H1 (cell line): ENCODE data around the gene ANKRD2. TPM values are rescaled to one million over a fixed set of nuclear protein-coding genes. Genes with fewer than 3 reads are reported as not detected.

ENCODE experiments used
- CTCF ChIA-PET: fragments of 300-600 bp; sonication (Branson Sonifier 250); formaldehyde crosslinking; loops from one replicate; lab custom pipeline; 2021; ENCODE audit not compliant: partially characterized antibody; lab: Charles Lee
- POLR2A ChIA-PET: fragments of 300-600 bp; sonication (Branson Sonifier 250); formaldehyde crosslinking; loops from one replicate; lab custom pipeline; 2021; ENCODE audit warnings: inconsistent platforms; ENCODE audit not compliant: partially characterized antibody; lab: Charles Lee
- DNase-seq, 2 experiments: peaks; one replicate each; pipeline versions ENCODE4 v3.0.0 to v3.0.0-alpha.2; 2010 to 2022; ENCODE audit warnings: low spot score in 2 of 2, low read depth in 1 of 2, mixed read lengths in 1 of 2
- FAIRE-seq: peaks from 2 replicates; lab custom pipeline; 2011; peaks lifted over from hg19 to GRCh38; lab: Jason Lieb, UNC
- H2AFZ ChIP-seq: 2 replicates; pipeline ENCODE4 v1.8.1; 2012; ENCODE audit warnings: low read length, inconsistent platforms
- H2AK5ac ChIP-seq: 2 replicates; pipeline ENCODE4 v1.6.1; 2013; ENCODE audit warnings: low read depth, low read length
- H2BK120ac ChIP-seq: replicated peaks from 2 replicates; pipeline ENCODE3; 2013; ENCODE audit warnings: low read depth, low read length, inconsistent platforms
- H2BK12ac ChIP-seq: 2 replicates; pipeline ENCODE4 v1.6.1; 2013; ENCODE audit warnings: low read depth, low read length
- H2BK15ac ChIP-seq: 2 replicates; pipeline ENCODE4 v1.6.1; 2013; ENCODE audit warnings: low read length
- H2BK20ac ChIP-seq: 2 replicates; pipeline ENCODE4 v1.6.1; 2013; ENCODE audit warnings: low read length
- H2BK5ac ChIP-seq: 2 replicates; pipeline ENCODE4 v1.6.1; 2013; ENCODE audit warnings: low read depth, low read length
- H3K14ac ChIP-seq: 2 replicates; pipeline ENCODE4 v1.6.1; 2013; ENCODE audit warnings: inconsistent platforms; ENCODE audit not compliant: insufficient read length
- H3K18ac ChIP-seq: 2 replicates; pipeline ENCODE4 v1.6.1; 2013; ENCODE audit warnings: low read length; ENCODE audit errors: extremely low read depth
- H3K23ac ChIP-seq: 2 replicates; pipeline ENCODE4 v1.6.1; 2013; ENCODE audit warnings: inconsistent platforms; ENCODE audit not compliant: insufficient read length
- H3K23me2 ChIP-seq: 2 replicates; pipeline ENCODE4 v1.6.1; 2013; ENCODE audit warnings: low read depth, low read length
- H3K27ac ChIP-seq: 2 replicates; pipeline ENCODE4 v1.6.1; 2011; ENCODE audit warnings: low read depth, low read length, inconsistent platforms
- H3K27me3 ChIP-seq, 4 experiments: replicated peaks in 1 of 4; 1 replicate in 1 of 4; 2 replicates in 3 of 4; pipeline versions ENCODE4 v1.6.1 to v1.8.1; 2011 to 2013; ENCODE audit warnings: low read length in 3 of 4, mild to moderate bottlenecking in 3 of 4, inconsistent platforms in 2 of 4, mixed read lengths in 2 of 4, moderate library complexity in 1 of 4; ENCODE audit not compliant: control insufficient read depth in 3 of 4, insufficient read depth in 3 of 4; ENCODE audit errors: extremely low read depth in 1 of 4
- H3K36me3 ChIP-seq, 4 experiments: 2 replicates each; pipeline versions ENCODE4 v1.6.1 to v1.8.1; 2011 to 2013; ENCODE audit warnings: mild to moderate bottlenecking in 4 of 4, low read length in 3 of 4, moderate library complexity in 2 of 4, control low read depth in 1 of 4, inconsistent platforms in 1 of 4; ENCODE audit not compliant: insufficient read depth in 4 of 4, control insufficient read depth in 2 of 4
- H3K4ac ChIP-seq: replicated peaks from 2 replicates; pipeline ENCODE3; 2013; ENCODE audit warnings: low read length, low read depth, mixed read lengths, inconsistent platforms; ENCODE audit not compliant: insufficient read length
- H3K4me1 ChIP-seq, 4 experiments: replicated peaks in 1 of 4; 1 replicate in 1 of 4; 2 replicates in 3 of 4; pipeline versions ENCODE4 v1.6.1 to v1.8.1; 2011 to 2013; ENCODE audit warnings: low read length in 3 of 4, inconsistent platforms in 2 of 4, mixed read lengths in 1 of 4; ENCODE audit not compliant: insufficient read depth in 4 of 4, control insufficient read depth in 3 of 4
- H3K4me2 ChIP-seq, 2 experiments: 2 replicates each; pipeline versions ENCODE4 v1.6.1 to v1.8.1; 2011 to 2013; ENCODE audit warnings: low read depth in 2 of 2, low read length in 2 of 2, control low read depth in 1 of 2, inconsistent platforms in 1 of 2, mild to moderate bottlenecking in 1 of 2; ENCODE audit not compliant: insufficient read depth in 1 of 2
- H3K4me3 ChIP-seq, 4 experiments: fragments of 200-600, 300-600 bp in 1 of 4; sonication (generic), shearing (Covaris generic), sonication (Bioruptor Twin) in 1 of 4; 2 replicates each; pipeline versions ENCODE4 v1.5.1 to v1.8.1; 2011 to 2016; ENCODE audit warnings: low read length in 4 of 4, low read depth in 3 of 4, control low read depth in 2 of 4, inconsistent platforms in 2 of 4, mild to moderate bottlenecking in 2 of 4, mixed read lengths in 1 of 4, moderate library complexity in 1 of 4; ENCODE audit not compliant: insufficient read depth in 2 of 4; ENCODE audit errors: extremely low read depth in 1 of 4
- H3K56ac ChIP-seq: replicated peaks from 2 replicates; pipeline ENCODE3; 2013; ENCODE audit warnings: low read depth, mild to moderate bottlenecking, mixed read lengths, low read length, inconsistent platforms; ENCODE audit not compliant: insufficient read length
- H3K79me1 ChIP-seq: 2 replicates; pipeline ENCODE4 v1.6.1; 2013; ENCODE audit warnings: low read depth, low read length, control low read depth
- H3K79me2 ChIP-seq, 2 experiments: 2 replicates each; pipeline versions ENCODE4 v1.6.1 to v1.8.1; 2012 to 2013; ENCODE audit warnings: low read length in 2 of 2, mild to moderate bottlenecking in 2 of 2, inconsistent platforms in 1 of 2; ENCODE audit not compliant: insufficient read depth in 2 of 2, control insufficient read depth in 1 of 2
- H3K9ac ChIP-seq, 4 experiments: replicated peaks in 1 of 4; 1 replicate in 1 of 4; 2 replicates in 3 of 4; pipeline versions ENCODE4 v1.6.1 to v1.8.1; 2011 to 2013; ENCODE audit warnings: low read depth in 3 of 4, low read length in 3 of 4, control low read depth in 2 of 4, mild to moderate bottlenecking in 2 of 4, moderate library complexity in 2 of 4, inconsistent platforms in 1 of 4; ENCODE audit errors: extremely low read depth in 1 of 4
- H3K9me3 ChIP-seq, 2 experiments: 2 replicates each; pipeline versions ENCODE4 v1.6.1 to v1.8.1; 2012 to 2013; ENCODE audit warnings: mild to moderate bottlenecking in 2 of 2, moderate library complexity in 2 of 2, control low read depth in 1 of 2, inconsistent platforms in 1 of 2, low read depth in 1 of 2, low read length in 1 of 2, mixed read lengths in 1 of 2; ENCODE audit not compliant: insufficient read depth in 2 of 2
- H4K20me1 ChIP-seq, 2 experiments: replicated peaks in 1 of 2; 2 replicates each; pipeline versions ENCODE3 to v1.8.1; 2011 to 2013; ENCODE audit warnings: inconsistent platforms in 2 of 2, low read length in 2 of 2, mild to moderate bottlenecking in 1 of 2; ENCODE audit not compliant: insufficient read depth in 2 of 2, control insufficient read depth in 1 of 2
- H4K5ac ChIP-seq: 2 replicates; pipeline ENCODE4 v1.6.1; 2013; ENCODE audit warnings: low read length, low read depth, mixed read lengths, inconsistent platforms; ENCODE audit not compliant: insufficient read length
- H4K8ac ChIP-seq: 2 replicates; pipeline ENCODE4 v1.8.0; 2013; ENCODE audit warnings: mild to moderate bottlenecking, moderate library complexity, low read length, inconsistent platforms; ENCODE audit not compliant: insufficient read depth; ENCODE audit errors: extremely low read depth
- H4K91ac ChIP-seq: replicated peaks from 2 replicates; pipeline ENCODE3; 2013; ENCODE audit warnings: low read length, mixed read lengths, inconsistent platforms; ENCODE audit not compliant: insufficient read length
- CBX8 ChIP-seq: fragments of 300-800, 300-1000 bp; sonication (generic); IDR thresholded peaks from 2 replicates; pipeline ENCODE4 v1.7.1; 2016; ENCODE audit warnings: low read depth, low read length, borderline replicate concordance
- CTBP2 ChIP-seq: IDR thresholded peaks from 2 replicates; pipeline ENCODE4 v1.7.0; 2011; ENCODE audit warnings: borderline replicate concordance, mild to moderate bottlenecking, moderate library complexity, mixed read lengths, low read length; ENCODE audit not compliant: insufficient read depth, insufficient read length
- GABPA ChIP-seq: IDR thresholded peaks from 2 replicates; pipeline ENCODE4 v1.6.1; 2011; ENCODE audit warnings: mild to moderate bottlenecking, low read length, moderate library complexity, borderline replicate concordance; ENCODE audit not compliant: insufficient read depth
- MAFK ChIP-seq: IDR thresholded peaks from 2 replicates; pipeline ENCODE4 v1.6.1; 2012; ENCODE audit warnings: low read depth, mild to moderate bottlenecking, improper control_type of control experiment, low read length
- POLR2A ChIP-seq, 2 experiments: IDR thresholded peaks; 1 replicate in 1 of 2; 2 replicates in 1 of 2; pipeline ENCODE4 v1.6.1; 2011; ENCODE audit warnings: low read depth in 2 of 2, low read length in 2 of 2, mild to moderate bottlenecking in 2 of 2; ENCODE audit errors: control extremely low read depth in 1 of 2
- WGBS, 2 experiments: shearing (Covaris generic) in 1 of 2; methylation state at CpG; one replicate each; pipeline versions ENCODE4 v1.1.6 to v1.1.7; 2013 to 2015; ENCODE audit warnings: low lambda C conversion rate in 2 of 2, mixed read lengths in 2 of 2, inconsistent platforms in 1 of 2, low coverage in 1 of 2, missing lambda C conversion rate in 1 of 2; ENCODE audit not compliant: insufficient replicate concordance in 2 of 2, insufficient coverage in 1 of 2, insufficient read length in 1 of 2; ENCODE audit errors: extremely low coverage in 1 of 2, missing lambda C conversion rate in 1 of 2; 5-methylcytosine and 5-hydroxymethylcytosine counted together
- polyA plus RNA-seq, 7 experiments: library from polyadenylated mRNA; depleted of rRNA in 3 of 7; stranded (reverse) in 5 of 7; unstranded in 2 of 7; fragments of >200 nt in 5 of 7; fragments of 200-250 nt in 2 of 7; gene quantifications; 1 replicate in 5 of 7; 2 replicates in 1 of 7; 4 replicates in 1 of 7; pipeline versions ENCODE4 v1.2.1 to v1.2.3, GENCODE V29; 2011 to 2013; ENCODE audit warnings: missing spikeins in 2 of 7, mixed read lengths in 2 of 7
- total RNA-seq: library from RNA; stranded (reverse); fragmentation: NEBNext Ultra II Directional; extraction: Animal tissue kit (Norgen Biotek cat#: 25700); gene quantifications from 2 replicates; pipeline ENCODE4 v1.2.1, GENCODE V29; 2021

Gene ANKRD2
- total and polyA plus RNA-seq, 2 of the 8 experiments (the other 6 are each of a cell fraction or from before 2014, with no cell fraction given), result not detected

- POLR2A ChIA-PET, result interaction anchor here (0.6 to 1.3 kb wide), 2 partner anchors 10 to 51 kb away, joined by 4 to 5 read pairs; no protein-coding TSS in a partner anchor
- 87% methylated on average over 4 of the region's 4 CpGs; no CpG with 5 or more reads in 1 of the 2 experiments for whole genome bisulfite sequencing, 2 experiments
Measured at GRCh38 chr10:97627731-97628130, 55.2 kb downstream of the ANKRD2 start.

More at GRCh38 chr10:97627731-97628130, 55.2 kb downstream of the ANKRD2 start:
- DNase-seq (no peak), FAIRE-seq (no peak)
- Histone ChIP-seq H4K91ac (no peak overlapping the region), H4K5ac (no peak overlapping the region), H3K4me3 (no peak overlapping the region), H2BK12ac (no peak overlapping the region), H3K4ac (no peak overlapping the region), H3K4me1 (no peaks in the 10 kb centered on the region), H3K36me3 (no peaks in the 10 kb centered on the region), H3K18ac (no peak overlapping the region), H2BK120ac (no peak overlapping the region), H3K14ac (no peak overlapping the region), H3K23me2 (no peaks in the 10 kb centered on the region; the same call in 1 of the 2 replicates), H3K79me1 (no peaks in the 10 kb centered on the region), H3K27me3 (no peaks in the 10 kb centered on the region), H3K27ac (no peak overlapping the region), H4K20me1 (no peaks in the 10 kb centered on the region), H3K56ac (no peak overlapping the region), H2AK5ac (no peak overlapping the region), H2BK5ac (no peak overlapping the region), H4K8ac (no peak overlapping the region), H2AFZ (no peak overlapping the region), H3K23ac (no peak overlapping the region), H2BK15ac (no peak overlapping the region), H3K9ac (no peak overlapping the region), H3K4me2 (no peak overlapping the region), H2BK20ac (no peak overlapping the region), H3K9me3 (no peaks in the 10 kb centered on the region), H3K79me2 (peaks cover 0 to 11% of the 10 kb centered on the region in 2 experiments; a peak in 2 of 4 replicates)
- TF ChIP-seq CBX8, result no peak
- TF ChIP-seq POLR2A (IDR thresholded peaks at IDR 0.05; ENCODE audit: control extremely low read depth in 1 of 2, low read depth in 2 of 2, low read length in 2 of 2), result no peak
- no peak for TF ChIP-seq MAFK
- no peak for TF ChIP-seq CTBP2
- TF ChIP-seq GABPA, result no peak
- CTCF ChIA-PET, result interaction anchor here (1.4 to 1.6 kb wide), 2 partner anchors 11 to 55 kb away, joined by 3 to 6 read pairs; partner anchors contain the start of gene ANKRD2
